ENCODE measurements around the gene CAPN15. TPM values are rescaled to one million over a fixed set of nuclear protein-coding genes. Genes with fewer than 3 reads are reported as not detected.
"Not testable (repeated sequence)": the region's sequence is repeated elsewhere in the genome, so short reads cannot be mapped to it uniquely, and the experiment has no call there.

Gene CAPN15
- total RNA-seq, 1 donor from 2014 or later: 72.5 TPM

DNA sequence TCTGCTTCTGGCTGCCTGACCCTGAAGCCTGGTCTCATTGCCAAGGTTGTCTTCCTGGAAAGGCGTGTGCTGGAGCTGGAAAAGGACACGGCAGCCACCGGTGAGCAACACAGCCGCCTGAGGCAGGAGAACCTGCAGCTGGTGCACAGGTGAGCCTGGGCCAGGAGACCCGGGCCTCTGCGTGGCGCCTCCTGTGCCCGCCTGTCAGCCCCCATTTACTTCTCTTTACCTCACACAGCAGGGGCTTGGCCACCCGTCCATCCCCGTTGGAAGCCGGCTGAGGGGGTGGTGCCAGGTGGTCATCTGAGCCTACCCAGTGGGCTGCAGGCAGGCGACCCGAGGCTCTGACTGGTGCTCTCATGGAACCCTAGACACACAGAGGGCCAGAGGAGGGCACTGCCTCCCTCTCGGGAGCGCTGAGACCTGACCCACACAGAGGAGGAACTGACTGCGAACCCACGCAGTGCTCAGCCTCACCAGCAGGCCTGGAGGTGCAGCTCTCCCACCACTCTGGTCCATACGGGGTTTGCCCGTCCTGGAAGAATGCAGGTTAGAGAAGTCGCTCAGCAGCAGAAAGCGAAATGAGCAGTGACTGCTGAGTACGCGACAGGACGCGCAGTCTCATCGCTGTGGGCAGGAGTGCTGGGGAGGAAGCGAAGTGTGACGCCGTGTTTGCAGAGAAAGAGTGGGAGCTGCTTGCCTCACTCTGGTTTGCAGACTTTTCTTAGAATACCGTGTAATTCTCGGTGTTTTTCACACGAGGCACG is 21.9 kb upstream of the CAPN15 start:
- DNase-seq (ENCODE audit: extremely low read depth, low read depth, low spot score): no peak

GRCh38 chr16:506246-506546 is 21.3 kb upstream of the CAPN15 start:
- no peak for DNase-seq (ENCODE audit: extremely low read depth, low read depth, low spot score)

DNA sequence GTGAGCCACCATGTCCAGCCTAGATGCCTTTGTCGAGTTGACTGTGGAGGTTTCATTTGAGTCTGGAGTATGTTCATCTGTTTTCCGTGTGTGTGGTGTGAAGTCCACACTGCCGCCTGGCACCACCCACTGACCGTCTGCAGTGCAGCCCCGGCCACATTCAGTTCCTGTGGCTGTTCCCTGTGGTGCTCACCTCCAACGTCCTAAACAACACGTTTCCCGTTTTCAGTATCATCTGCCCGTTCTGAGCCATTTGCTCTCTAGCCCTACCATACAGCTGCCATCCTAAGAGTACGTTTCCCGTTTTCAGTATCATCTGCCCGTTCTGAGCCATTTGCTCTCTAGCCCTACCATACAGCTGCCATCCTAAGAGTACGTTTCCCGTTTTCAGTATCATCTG is 20.0 kb upstream of the CAPN15 start:
- DNase-seq (ENCODE audit: extremely low read depth, low read depth, low spot score): not testable (repeated sequence)

DNA sequence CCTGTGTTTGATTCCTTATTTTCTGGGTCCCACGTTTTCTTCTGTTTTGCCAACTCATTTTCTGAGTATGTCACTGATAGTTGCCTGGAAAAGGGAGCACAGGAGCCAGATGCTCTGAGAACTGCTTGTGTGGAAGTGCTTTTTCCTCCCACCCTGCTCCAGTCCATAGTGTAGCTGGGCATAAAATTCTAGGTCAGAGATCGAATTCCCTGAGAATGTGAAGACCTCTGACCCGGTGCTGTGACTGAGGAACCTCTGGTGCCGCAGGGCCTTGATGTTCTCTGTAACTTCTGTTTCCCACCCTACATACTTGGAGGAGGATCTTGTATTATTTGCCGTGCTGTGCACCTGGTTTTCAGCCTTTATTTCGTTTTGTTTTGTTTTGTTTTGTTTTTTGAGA is 19.5 kb upstream of the CAPN15 start:
- DNase-seq (ENCODE audit: extremely low read depth, low read depth, low spot score): no peak

DNA sequence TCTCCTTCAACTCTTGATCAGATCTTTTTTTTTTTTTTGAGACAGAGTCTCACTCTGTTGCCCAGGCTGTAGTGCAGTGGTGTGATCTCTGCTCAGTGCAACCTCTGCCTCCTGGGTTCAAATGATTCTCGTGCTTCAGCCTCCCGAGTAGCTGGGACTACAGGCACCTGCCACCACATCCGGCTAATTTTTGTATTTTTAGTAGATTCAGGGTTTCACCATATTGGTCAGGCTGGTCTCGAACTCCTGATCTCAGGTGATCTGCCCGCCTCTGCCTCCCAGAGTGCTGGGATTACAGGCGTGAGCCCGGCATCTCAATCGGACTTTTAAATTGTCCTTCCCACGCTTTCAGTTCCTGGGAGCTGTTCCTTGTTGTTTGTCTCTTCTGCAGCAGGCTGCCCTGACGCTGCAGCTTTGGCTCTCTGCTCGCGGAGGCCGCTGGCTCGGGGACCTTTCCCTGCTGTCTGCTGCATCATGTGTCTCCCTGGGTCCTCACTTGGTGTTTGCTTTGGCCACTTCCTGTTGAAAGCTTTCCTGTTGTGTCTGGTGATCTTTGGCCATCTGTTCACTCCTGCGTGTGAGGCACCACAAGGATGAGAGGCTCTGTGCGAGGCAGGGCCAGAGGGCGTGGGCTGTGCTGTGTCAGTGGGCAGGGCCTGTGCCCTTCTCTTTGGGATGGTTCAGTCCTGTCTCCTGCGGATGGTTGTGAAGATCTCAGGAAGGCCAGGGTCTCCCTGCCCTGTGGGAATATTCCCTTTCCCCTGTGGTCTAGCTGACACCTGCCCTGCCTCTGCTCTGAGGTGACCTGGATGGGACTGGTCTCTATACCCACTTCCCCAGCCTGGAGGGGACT is 18.4 kb upstream of the CAPN15 start:
- DNase-seq (ENCODE audit: extremely low read depth, low read depth, low spot score): no peak

- no peak for DNase-seq (ENCODE audit: extremely low read depth, low read depth, low spot score)
Observed at GRCh38 chr16:510066-510825, 17.3 kb upstream of the CAPN15 start.

GRCh38 chr16:512802-513201 is 14.7 kb upstream of the CAPN15 start:
- DNase-seq (ENCODE audit: extremely low read depth, low read depth, low spot score): no peak

DNA sequence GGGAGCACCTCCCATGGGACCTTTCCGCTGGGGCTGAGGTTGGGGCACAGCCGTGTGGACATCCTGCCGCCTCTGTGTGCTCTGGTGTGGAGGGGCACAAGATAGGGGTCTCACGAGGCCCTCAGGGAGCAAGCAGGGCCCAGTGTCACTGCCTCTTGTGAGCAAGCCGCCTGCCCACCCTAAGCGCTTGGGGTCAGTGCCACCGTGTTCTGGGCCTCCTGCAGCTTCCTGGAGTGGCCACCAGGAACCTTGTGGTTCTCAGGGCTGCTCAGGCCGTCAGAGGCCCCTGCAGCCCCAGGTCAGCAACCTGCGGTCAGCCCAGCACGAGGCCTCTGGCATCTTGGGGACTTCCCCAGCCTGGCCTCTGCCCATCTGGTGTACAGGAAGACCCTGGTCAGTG is 13.6 kb upstream of the CAPN15 start:
- no peak for DNase-seq (ENCODE audit: extremely low read depth, low read depth, low spot score)

DNA sequence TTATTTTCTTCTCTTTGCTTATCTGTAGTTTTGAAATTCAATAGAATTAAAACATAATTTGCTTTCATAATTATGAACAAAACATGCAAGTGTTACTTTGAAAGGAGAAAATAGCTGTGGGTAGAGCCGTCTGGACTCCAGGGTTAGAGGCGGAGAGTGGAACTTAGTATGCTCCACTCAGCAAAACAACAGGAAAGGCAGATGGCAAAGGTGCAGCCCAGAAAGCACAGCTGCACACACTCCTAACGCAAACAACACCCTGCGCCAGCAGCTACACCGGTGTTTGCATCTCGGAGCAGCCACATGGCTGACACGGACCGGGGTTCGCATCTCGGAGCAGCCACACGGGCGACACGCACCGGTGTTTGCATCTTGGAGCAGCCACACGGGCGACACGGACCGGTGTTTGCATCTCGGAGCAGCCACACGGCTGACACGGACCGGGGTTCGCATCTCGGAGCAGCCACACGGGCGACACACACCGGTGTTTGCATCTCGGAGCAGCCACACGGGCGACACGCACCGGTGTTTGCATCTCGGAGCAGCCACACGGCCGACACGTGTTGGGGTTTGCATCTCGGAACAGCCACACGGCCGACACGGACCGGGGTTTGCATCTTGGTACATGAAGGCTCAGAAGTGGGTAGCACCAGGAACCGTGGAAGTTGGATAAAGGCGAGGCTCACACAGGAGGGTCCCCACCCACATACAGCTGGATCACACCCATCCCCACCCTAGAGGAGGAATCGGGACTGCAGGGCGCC is 12.2 kb upstream of the CAPN15 start:
- no peak for DNase-seq (ENCODE audit: extremely low read depth, low read depth, low spot score)

GRCh38 chr16:515939-516226 is 11.6 kb upstream of the CAPN15 start:
- DNase-seq (ENCODE audit: extremely low read depth, low read depth, low spot score): no peak

DNA sequence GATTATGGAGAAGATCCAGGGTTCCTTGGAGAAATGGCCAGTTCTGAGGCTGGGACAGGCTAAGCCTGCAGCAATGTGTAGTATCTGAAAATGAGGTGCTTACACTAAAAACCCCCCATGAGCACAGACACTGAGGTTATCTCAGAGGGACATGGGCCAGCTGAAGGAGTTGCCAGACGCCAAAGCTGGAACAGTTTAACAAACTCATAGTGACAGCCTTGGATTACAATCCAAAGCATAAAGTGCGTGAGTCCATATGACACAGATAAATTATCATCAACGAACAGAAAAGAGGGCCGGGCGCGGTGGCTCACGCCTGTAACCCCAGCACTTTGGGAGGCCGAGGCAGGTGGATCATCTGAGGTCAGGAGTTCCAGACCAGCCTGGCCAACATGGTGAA is 11.2 kb upstream of the CAPN15 start:
- no peak for DNase-seq (ENCODE audit: extremely low read depth, low read depth, low spot score)

DNA sequence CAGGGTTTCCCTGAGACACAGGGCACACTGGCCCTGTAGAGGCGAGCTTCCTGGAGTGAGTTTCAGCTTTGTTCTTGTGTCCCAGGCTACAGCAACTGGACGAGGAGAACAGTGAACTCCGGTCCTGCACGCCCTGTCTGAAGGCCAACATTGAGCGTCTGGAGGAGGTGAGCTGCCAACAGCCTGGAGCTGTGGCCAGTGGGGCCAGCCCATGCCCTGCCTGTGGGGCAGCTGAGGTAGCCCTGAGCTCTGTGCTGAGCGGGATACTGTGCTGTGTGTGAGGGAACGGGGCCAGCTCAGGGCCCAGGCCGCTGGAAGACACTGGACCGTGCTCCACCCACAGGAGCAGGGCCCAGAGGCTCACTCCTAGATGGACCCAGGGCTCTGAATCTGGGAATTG is 8.7 kb upstream of the CAPN15 start:
- no peak for DNase-seq (ENCODE audit: extremely low read depth, low read depth, low spot score)

DNA sequence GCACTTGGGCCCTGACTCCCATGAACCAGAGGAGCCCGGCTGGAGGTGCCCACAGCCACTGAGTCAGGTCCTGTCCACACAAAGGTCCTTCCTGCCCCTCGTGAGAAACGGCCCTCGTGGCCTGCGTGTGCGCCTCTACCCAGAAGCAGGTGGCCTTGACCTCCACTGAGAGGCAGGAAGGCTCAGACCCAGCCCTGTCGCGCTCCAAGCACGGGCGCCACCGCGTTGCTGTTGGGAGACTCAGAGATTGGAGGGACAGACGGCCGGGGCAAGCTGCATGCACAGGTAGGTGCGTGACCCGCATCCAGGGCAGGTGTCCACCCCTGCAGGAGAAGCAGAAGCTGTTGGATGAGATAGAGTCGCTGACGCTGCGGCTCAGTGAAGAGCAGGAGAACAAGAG is 8.1 kb upstream of the CAPN15 start:
- no peak for DNase-seq (ENCODE audit: extremely low read depth, low read depth, low spot score)

GRCh38 chr16:519841-520687 is 7.4 kb upstream of the CAPN15 start:
- DNase-seq (ENCODE audit: extremely low read depth, low read depth, low spot score): no peak

DNA sequence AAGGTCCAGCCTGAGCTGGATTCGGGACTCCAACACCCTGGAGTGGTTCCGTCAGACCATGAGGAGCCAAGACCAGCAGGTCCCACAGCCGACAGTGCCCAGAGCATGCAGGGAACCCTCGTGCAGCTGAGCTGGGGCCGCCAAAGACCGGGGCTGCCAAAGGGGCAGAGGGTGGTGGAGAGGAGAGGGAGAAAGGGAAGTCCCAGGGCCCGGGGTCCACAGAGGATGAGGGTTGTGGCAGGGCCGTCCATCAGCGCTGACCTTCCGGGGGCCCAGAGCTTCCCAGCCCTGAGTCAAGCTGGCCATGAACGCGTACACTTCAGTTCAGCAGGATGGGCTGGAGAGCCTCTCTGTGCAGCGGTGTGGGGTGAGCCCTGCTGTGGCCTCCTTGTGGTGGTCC is 6.7 kb upstream of the CAPN15 start:
- DNase-seq (ENCODE audit: extremely low read depth, low read depth, low spot score): no peak

DNA sequence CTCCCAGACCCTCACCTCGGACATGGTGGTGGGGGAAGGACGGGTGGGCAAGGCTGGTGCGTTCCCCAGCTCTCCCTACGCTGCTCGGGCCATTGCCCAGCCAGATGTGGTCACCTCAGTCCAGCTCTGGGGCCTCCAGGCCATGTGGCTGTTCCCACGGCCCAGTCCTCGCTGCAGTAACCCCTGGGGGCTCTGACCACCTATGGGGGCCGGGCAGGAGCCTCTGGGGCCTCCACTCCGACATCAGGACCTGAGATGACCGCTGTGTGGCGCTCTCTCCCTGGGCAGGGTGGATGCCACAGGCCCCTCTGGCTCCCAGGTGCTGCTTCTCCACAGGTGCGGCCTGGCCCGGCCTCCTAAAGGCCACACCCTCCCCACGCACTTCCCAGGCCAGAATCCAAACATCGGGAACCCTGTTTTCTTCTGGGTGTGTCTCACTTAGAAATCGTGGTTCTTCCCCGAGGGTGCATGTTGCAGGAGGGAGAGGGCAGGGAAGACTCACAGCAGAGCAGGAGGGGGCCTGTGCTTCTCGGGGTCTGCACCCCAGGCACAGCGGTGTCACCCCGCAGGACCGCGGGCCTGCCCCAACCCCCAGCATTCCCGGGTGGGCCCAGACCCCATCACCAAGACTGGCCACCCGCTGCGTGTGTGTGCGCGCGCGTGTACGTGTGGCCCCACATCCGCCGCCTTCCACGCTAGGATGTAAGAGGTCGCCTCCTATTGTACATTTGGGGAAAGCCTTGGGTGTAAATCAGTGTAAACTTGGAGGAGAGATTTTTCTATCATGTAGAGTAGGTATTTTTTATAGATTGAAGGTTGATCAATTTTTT is 5.9 kb upstream of the CAPN15 start:
- DNase-seq (ENCODE audit: extremely low read depth, low read depth, low spot score): no peak

DNA sequence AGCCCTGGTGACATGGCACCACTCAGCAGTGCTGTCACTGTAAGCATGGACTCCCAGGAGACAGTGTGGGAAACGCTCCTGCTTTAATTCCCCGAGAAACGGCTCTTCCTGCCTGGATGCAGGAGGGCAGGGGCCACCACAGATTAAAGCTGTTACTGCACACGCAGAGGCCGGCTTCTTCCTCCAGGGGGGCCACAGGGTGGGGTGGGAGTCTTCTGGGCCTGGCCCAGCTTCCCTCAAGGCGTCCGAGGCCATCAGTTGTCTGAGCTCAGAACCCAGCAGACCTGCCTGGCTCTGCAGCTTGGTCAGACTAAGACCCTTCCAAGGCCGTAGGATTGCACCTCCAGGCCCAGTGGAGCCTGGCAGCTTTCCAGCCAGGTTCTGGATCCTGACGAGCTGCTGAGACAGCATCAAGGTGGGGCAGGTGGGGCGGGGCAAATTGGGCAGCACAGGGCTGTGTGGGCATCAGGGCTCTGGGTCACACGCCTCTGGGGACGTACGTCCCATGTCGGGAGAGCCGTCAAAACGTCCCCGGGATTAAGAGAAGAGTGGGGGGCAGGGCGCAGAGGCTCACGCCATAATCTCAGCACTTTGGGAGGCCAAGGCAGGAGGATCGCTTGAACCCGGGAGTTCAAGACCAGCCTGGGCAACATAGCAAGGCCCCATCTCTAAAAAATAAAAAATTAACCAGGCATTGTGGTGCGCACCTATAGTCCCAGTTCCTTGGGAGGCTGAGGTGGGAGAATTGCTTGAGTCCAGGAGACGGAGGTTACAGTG is 5.0 kb upstream of the CAPN15 start:
- DNase-seq (ENCODE audit: extremely low read depth, low read depth, low spot score): no peak

- DNase-seq (ENCODE audit: extremely low read depth, low read depth, low spot score): no peak
Observed at GRCh38 chr16:523097-523741, 4.3 kb upstream of the CAPN15 start.
